Measurements from ENCODE around the gene ACBD6. TPM values are rescaled to one million over a fixed set of nuclear protein-coding genes. Genes with fewer than 3 reads are reported as not detected.
"Not testable (repeated sequence)": the region's sequence is repeated elsewhere in the genome, so short reads cannot be mapped to it uniquely, and the experiment has no call there.

ACBD6 gene
- total RNA-seq, 1 donor from 2014 or later: 20.5 TPM

GRCh38 chr1:180435566-180435965 lies 66.8 kb downstream of the ACBD6 start:
- DNase-seq (no peak), ATAC-seq (no peak)
- intact Hi-C loops (cut with micrococcal nuclease): loop anchor here (10.0 kb wide), 1 partner anchor 151 kb away; no protein-coding TSS in a partner anchor

GRCh38 chr1:180433873-180434272 lies 68.5 kb downstream of the ACBD6 start:
- DNase-seq (no peak), ATAC-seq (no peak)
- intact Hi-C loops (cut with micrococcal nuclease): loop anchor here (10.0 kb wide), 1 partner anchor 149 kb away; no protein-coding TSS in a partner anchor

GRCh38 chr1:180431683-180432082 lies 70.7 kb downstream of the ACBD6 start:
- intact Hi-C loops (cut with micrococcal nuclease): loop anchor here (10.0 kb wide), 1 partner anchor 147 kb away; no protein-coding TSS in a partner anchor
- no peak for ATAC-seq

GRCh38 chr1:180428782-180429695 lies 73.3 kb downstream of the ACBD6 start:
- no peak for DNase-seq
- ATAC-seq: no peak
- intact Hi-C loops (cut with micrococcal nuclease): no loop called here

More at GRCh38 chr1:180431683-180432082, 70.7 kb downstream of the ACBD6 start:
- no peak for DNase-seq

GRCh38 chr1:180425952-180426351 lies 76.4 kb downstream of the ACBD6 start:
- DNase-seq (no peak), ATAC-seq (no peak)
- intact Hi-C loops (cut with micrococcal nuclease): no loop called here

- ATAC-seq: no peak
These were observed 77.4 kb downstream of the ACBD6 start for GRCh38 chr1:180424848-180425457.

GRCh38 chr1:180421614-180422013 lies 80.8 kb downstream of the ACBD6 start:
- intact Hi-C loops (cut with micrococcal nuclease): no loop called here

More at GRCh38 chr1:180424848-180425457, 77.4 kb downstream of the ACBD6 start:
- no peak for DNase-seq
- intact Hi-C loops (cut with micrococcal nuclease): no loop called here

GRCh38 chr1:180421145-180421544 lies 81.2 kb downstream of the ACBD6 start:
- ATAC-seq; intact Hi-C loops (cut with micrococcal nuclease); DNase-seq: not testable (repeated sequence)

More at GRCh38 chr1:180421614-180422013, 80.8 kb downstream of the ACBD6 start:
- no peak for ATAC-seq
- DNase-seq: no peak

- DNase-seq (no peak), ATAC-seq (no peak)
- intact Hi-C loops (cut with micrococcal nuclease): loop anchor here (10.0 kb wide), 1 partner anchor 151 kb away; no protein-coding TSS in a partner anchor
These were observed 86.3 kb downstream of the ACBD6 start for GRCh38 chr1:180415985-180416633.

- ATAC-seq: no peak
- DNase-seq: no peak
- intact Hi-C loops (cut with micrococcal nuclease): loop anchor here (10.0 kb wide), 1 partner anchor 151 kb away; no protein-coding TSS in a partner anchor
These were observed 87.0 kb downstream of the ACBD6 start for GRCh38 chr1:180415236-180415848.

- no peak for DNase-seq
- no peak for ATAC-seq
- intact Hi-C loops (cut with micrococcal nuclease): loop anchor here (10.0 kb wide), 1 partner anchor 148 kb away; no protein-coding TSS in a partner anchor
These were observed 89.8 kb downstream of the ACBD6 start for GRCh38 chr1:180412583-180412982.

GRCh38 chr1:180408128-180408527 lies 94.2 kb downstream of the ACBD6 start:
- DNase-seq; intact Hi-C loops (cut with micrococcal nuclease); ATAC-seq: not testable (repeated sequence)

GRCh38 chr1:180407051-180407450 lies 95.3 kb downstream of the ACBD6 start:
- intact Hi-C loops (cut with micrococcal nuclease): no loop called here
- ATAC-seq: no peak
- DNase-seq: no peak

- intact Hi-C loops (cut with micrococcal nuclease): no loop called here
- DNase-seq (no peak), ATAC-seq (no peak)
These were observed 99.8 kb downstream of the ACBD6 start for GRCh38 chr1:180402551-180402950.

- DNase-seq (no peak), ATAC-seq (no peak)
- intact Hi-C loops (cut with micrococcal nuclease): no loop called here
These were observed 100.4 kb downstream of the ACBD6 start for GRCh38 chr1:180402001-180402400.

GRCh38 chr1:180397175-180397574 lies 105.2 kb downstream of the ACBD6 start:
- no peak for ATAC-seq

GRCh38 chr1:180392427-180393145 lies 109.8 kb downstream of the ACBD6 start:
- intact Hi-C loops (cut with micrococcal nuclease): no loop called here
- DNase-seq (no peak), ATAC-seq (no peak)

More at GRCh38 chr1:180397175-180397574, 105.2 kb downstream of the ACBD6 start:
- intact Hi-C loops (cut with micrococcal nuclease): no loop called here
- DNase-seq: no peak

GRCh38 chr1:180392020-180392419 lies 110.4 kb downstream of the ACBD6 start:
- ATAC-seq: no peak
- intact Hi-C loops (cut with micrococcal nuclease): no loop called here
- no peak for DNase-seq
